ENCODE data around the gene PRRC2A. TPM values are rescaled to one million over a fixed set of nuclear protein-coding genes. Genes with fewer than 3 reads are reported as not detected.

Gene PRRC2A
- total RNA-seq, 1 experiment from 2014 or later = 383 TPM

DNA sequence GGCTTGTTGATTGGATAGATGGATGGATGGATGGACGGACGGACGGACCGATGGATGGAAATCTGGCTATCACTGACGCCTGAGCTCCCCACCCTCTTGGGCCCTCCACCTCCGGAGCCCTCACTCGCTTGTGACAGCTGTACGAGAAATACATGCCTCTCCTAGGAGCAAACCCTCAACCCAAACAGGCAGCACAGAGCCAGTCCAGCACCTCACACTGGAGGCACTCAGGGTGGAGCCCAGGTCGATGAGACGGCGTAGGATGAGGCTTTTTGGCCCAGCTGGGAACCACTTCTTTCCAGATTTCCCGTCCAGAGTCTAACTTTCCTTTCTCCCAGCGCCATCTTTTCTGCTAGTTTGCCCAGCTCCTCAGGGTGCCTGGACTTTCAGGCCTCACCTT lies 63.1 kb downstream of the PRRC2A start:
- H2BK15ac ChIP-seq (ENCODE audit: low read depth, low read length) = no peak overlapping the region
- no peak overlapping the region for H2BK120ac ChIP-seq (ENCODE audit: low read depth, low read length, poor library complexity, severe bottlenecking)
- no peaks in the 10 kb centered on the region for H3K79me1 ChIP-seq (ENCODE audit: insufficient read depth, low read depth, low read length, poor library complexity, severe bottlenecking)
- no peak overlapping the region for H3K18ac ChIP-seq (ENCODE audit: insufficient read length, low read depth, low read length)
- no peak overlapping the region for H2AFZ ChIP-seq (ENCODE audit: low read length)
- no peak overlapping the region for H4K5ac ChIP-seq (ENCODE audit: insufficient read length, low read depth, low read length)
- peaks cover 4 to 31% (median 20%) of the 10 kb centered on the region in 3 experiments for H3K36me3 Mint-ChIP-seq (ENCODE audit: insufficient read depth in 1 of 3, low read depth in 3 of 3)
- peaks cover 25 to 30% of the 10 kb centered on the region in 2 experiments for H3K4me1 Mint-ChIP-seq
- H3T11ph ChIP-seq (ENCODE audit: low read length) = no peak overlapping the region
- H3K56ac ChIP-seq (ENCODE audit: insufficient read length, low read depth, low read length) = no peak overlapping the region
- H3K23ac ChIP-seq (ENCODE audit: insufficient read length, low read depth, low read length) = no peak overlapping the region
- no peaks in the 10 kb centered on the region for H3K4me1 ChIP-seq (ENCODE audit: insufficient read depth, low read length)
- no peaks in the 10 kb centered on the region; a peak in 3 of 5 replicates for H3K9me3 Mint-ChIP-seq
- no peaks in the 10 kb centered on the region for H3K9me3 ChIP-seq (ENCODE audit: control insufficient read depth, low read depth, low read length)
- no peaks in the 10 kb centered on the region for H3K79me2 ChIP-seq (ENCODE audit: insufficient read depth, low read length)
- peak; percentile 60 for DNase-seq
- H2BK12ac ChIP-seq (ENCODE audit: insufficient read length, low read depth, low read length) = no peak overlapping the region
- no peak overlapping the region for H4K8ac ChIP-seq (replicated peaks; ENCODE audit: insufficient read length, low read depth, low read length)
- no peak overlapping the region for H2BK20ac ChIP-seq (ENCODE audit: low read depth, low read length, poor library complexity, severe bottlenecking)
- H3K4me2 ChIP-seq (ENCODE audit: insufficient read depth, insufficient read length, low read length) = peak overlapping the region; percentile 51
- no peak overlapping the region for H2BK5ac ChIP-seq (ENCODE audit: insufficient read length, low read length)
- WGBS (ENCODE audit: extremely low coverage, insufficient read length, low lambda C conversion rate) = no CpG with 5 or more reads among the region's 13 CpGs
- H2AK5ac ChIP-seq (ENCODE audit: insufficient read length, low read length) = no peak overlapping the region
- no peak overlapping the region for H3K4ac ChIP-seq (ENCODE audit: low read depth, low read length)
- H3K27ac Mint-ChIP-seq = peak overlapping the region in 2 of 3 experiments; percentile 67 to 98; a peak in 5 of 7 replicates
- no peaks in the 10 kb centered on the region; the same call in 1 of the 2 replicates for H3K27me3 ChIP-seq (ENCODE audit: insufficient read depth, low read length)
- no peak overlapping the region for H3K14ac ChIP-seq (ENCODE audit: insufficient read depth, low read length)
- no peak overlapping the region for H3K9ac ChIP-seq (ENCODE audit: extremely low read depth, insufficient read length, low read length)
- H3K23me2 ChIP-seq (ENCODE audit: insufficient read length, low read depth, low read length, poor library complexity, severe bottlenecking) = peaks cover 18% of the 10 kb centered on the region
- TF ChIP-seq, protein P1, sequence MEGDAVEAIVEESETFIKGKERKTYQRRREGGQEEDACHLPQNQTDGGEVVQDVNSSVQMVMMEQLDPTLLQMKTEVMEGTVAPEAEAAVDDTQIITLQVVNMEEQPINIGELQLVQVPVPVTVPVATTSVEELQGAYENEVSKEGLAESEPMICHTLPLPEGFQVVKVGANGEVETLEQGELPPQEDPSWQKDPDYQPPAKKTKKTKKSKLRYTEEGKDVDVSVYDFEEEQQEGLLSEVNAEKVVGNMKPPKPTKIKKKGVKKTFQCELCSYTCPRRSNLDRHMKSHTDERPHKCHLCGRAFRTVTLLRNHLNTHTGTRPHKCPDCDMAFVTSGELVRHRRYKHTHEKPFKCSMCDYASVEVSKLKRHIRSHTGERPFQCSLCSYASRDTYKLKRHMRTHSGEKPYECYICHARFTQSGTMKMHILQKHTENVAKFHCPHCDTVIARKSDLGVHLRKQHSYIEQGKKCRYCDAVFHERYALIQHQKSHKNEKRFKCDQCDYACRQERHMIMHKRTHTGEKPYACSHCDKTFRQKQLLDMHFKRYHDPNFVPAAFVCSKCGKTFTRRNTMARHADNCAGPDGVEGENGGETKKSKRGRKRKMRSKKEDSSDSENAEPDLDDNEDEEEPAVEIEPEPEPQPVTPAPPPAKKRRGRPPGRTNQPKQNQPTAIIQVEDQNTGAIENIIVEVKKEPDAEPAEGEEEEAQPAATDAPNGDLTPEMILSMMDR (conservative IDR thresholded peaks at IDR 0.05) = no peak
- no peak overlapping the region for H4K91ac ChIP-seq (ENCODE audit: insufficient read length, low read depth, low read length)
- no peak overlapping the region for H3K27ac ChIP-seq (ENCODE audit: insufficient read length, low read depth, low read length)
- peak overlapping the region; percentile 76 to 89 for H3K4me3 Mint-ChIP-seq
- peaks cover 26% of the 10 kb centered on the region for H3K27me3 Mint-ChIP-seq (ENCODE audit: low read depth)
- no peaks in the 10 kb centered on the region for H4K20me1 ChIP-seq (ENCODE audit: control insufficient read depth, insufficient read depth, insufficient read length)

Measured in H9 (cell line).